Kidney epithelial cell (primary cell): ENCODE data around the gene CFAP97. TPM values are rescaled to one million over a fixed set of nuclear protein-coding genes. Genes with fewer than 3 reads are reported as not detected.
"Not testable (repeated sequence)": the region's sequence is repeated elsewhere in the genome, so short reads cannot be mapped to it uniquely, and the experiment has no call there.

Source experiments
- DNase-seq: peaks from one replicate; pipeline ENCODE4 v3.0.0-alpha.2; 2010; ENCODE audit warnings: low read depth
- H3K27me3 ChIP-seq: 2 replicates; pipeline ENCODE4 v1.6.0; 2011; ENCODE audit warnings: low read length; ENCODE audit not compliant: control insufficient read depth, insufficient read depth
- H3K36me3 ChIP-seq: 2 replicates; pipeline ENCODE4 v1.5.1; 2011; ENCODE audit warnings: low read length; ENCODE audit not compliant: control insufficient read depth, insufficient read depth
- H3K4me3 ChIP-seq: 2 replicates; pipeline ENCODE4 v1.5.1; 2011; ENCODE audit warnings: low read depth, mild to moderate bottlenecking, control low read depth, low read length
- CTCF ChIP-seq: IDR thresholded peaks from 2 replicates; pipeline ENCODE4 v1.5.1; 2011; ENCODE audit warnings: mild to moderate bottlenecking, moderate library complexity, low read length, control low read depth, inconsistent platforms; ENCODE audit not compliant: insufficient read depth, poor library complexity, severe bottlenecking
- total RNA-seq: library from RNA; depleted of rRNA; stranded (reverse); fragments of >200 nt; gene quantifications from 2 replicates; pipeline ENCODE4 v1.2.3, GENCODE V29; 2015

Gene CFAP97
- total RNA-seq, 1 donor from 2014 or later, result 31.2 TPM

DNA sequence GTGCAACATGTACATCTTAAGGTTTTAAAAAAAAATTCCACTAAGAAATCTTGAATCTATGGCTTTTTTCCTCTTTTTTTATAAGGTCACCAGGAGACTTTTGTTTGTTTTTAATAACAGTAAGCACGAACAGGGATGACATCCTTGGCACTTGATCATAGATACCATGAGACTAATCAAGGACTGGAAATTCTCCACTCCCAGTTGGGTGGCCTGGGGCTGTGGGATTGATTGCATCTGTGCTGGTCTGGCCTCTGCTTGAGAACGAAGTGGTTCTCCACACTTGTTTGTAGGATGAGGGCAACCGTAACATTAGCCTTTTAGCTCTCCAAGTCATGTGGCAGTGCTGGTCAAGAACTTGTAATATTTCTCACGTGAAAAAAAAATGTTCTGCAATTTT lies 41.0 kb upstream of the CFAP97 start:
- H3K27me3 ChIP-seq, result no peaks in the 10 kb centered on the region
- TF ChIP-seq CTCF, result no peak
- no peak for DNase-seq
- no peak overlapping the region for H3K4me3 ChIP-seq
- no peaks in the 10 kb centered on the region for H3K36me3 ChIP-seq

GRCh38 chr4:185243879-185244278 lies 40.1 kb upstream of the CFAP97 start:
- no peak for DNase-seq
- Histone ChIP-seq H3K4me3 (no peak overlapping the region), H3K27me3 (no peaks in the 10 kb centered on the region), H3K36me3 (no peaks in the 10 kb centered on the region)
- TF ChIP-seq CTCF, result no peak

DNA sequence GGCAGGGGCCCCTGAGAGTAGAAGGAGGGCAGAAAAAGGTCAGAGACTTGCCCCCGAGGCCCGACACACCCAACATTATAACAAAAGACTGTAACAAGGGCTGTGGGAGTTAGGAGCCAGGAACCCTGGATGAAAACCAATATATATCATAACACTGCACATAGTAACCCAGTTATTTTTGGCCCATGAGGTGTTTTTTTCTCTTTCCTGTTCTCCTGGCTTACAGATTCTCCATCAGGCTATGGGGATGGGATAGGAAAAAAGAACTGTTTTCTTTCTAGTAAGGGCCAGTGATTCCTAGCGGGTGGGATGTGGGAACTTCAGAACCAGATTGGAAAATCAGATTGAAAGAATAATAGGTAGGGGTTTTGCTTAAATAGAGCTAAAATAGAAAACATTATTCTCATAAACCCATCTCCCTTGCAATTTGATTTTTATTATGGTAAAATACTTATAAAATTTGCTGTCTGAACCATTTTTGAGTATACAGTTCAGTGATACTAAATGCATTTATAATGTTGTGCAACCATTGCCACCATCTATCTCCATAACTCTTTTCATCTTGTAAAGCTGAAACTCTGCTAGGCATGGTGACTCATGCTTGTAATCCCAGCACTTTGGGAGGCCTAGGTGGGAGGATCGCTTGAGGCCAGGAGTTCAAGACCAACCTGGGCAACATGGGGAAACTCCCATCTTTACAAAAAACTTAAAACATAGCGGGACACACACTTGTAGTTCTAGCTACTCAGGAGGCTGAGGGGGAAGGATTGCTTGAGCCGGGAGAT lies 39.1 kb upstream of the CFAP97 start:
- Histone ChIP-seq H3K36me3 (no peaks in the 10 kb centered on the region), H3K4me3 (no peak overlapping the region), H3K27me3 (no peaks in the 10 kb centered on the region)
- no peak for TF ChIP-seq CTCF
- no peak for DNase-seq

GRCh38 chr4:185240486-185240885 lies 36.7 kb upstream of the CFAP97 start:
- H3K36me3 ChIP-seq, H3K27me3 ChIP-seq, DNase-seq, H3K4me3 ChIP-seq: not testable (repeated sequence)

GRCh38 chr4:185238750-185239149 lies 35.0 kb upstream of the CFAP97 start:
- no peak for TF ChIP-seq CTCF
- no peak for DNase-seq
- Histone ChIP-seq H3K36me3 (no peaks in the 10 kb centered on the region), H3K4me3 (no peak overlapping the region), H3K27me3 (no peaks in the 10 kb centered on the region)

DNA sequence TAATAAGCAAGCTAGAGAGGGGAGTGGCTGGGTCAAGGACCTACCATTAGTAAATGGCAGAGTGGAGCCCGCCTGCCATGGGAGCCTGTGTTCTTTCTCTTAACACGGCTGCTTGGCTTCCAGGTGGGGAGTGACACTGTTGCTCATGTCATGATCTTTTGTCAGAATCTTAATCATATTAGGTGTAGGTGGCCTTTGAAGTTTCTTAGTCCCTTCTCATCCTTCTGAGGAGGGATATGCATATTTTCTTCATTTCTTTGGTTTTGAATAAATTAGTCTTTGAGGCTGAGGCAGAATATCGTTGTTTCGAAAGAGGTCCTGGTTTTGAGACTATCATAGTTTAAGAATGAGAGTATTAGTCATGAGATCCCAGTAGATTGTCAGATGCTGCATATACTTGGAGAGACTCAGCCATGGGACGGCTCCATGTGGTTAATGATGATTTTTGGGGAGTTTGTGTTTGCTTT lies 34.4 kb upstream of the CFAP97 start:
- DNase-seq, result no peak
- H3K36me3 ChIP-seq, result no peaks in the 10 kb centered on the region
- no peaks in the 10 kb centered on the region for H3K27me3 ChIP-seq
- no peak overlapping the region for H3K4me3 ChIP-seq
- TF ChIP-seq CTCF, result no peak
